ENCODE measurements around the gene ZFAND2A. TPM values are rescaled to one million over a fixed set of nuclear protein-coding genes. Genes with fewer than 3 reads are reported as not detected.

ZFAND2A gene
- total RNA-seq, 1 experiment from 2014 or later, result 19.1 TPM

DNA sequence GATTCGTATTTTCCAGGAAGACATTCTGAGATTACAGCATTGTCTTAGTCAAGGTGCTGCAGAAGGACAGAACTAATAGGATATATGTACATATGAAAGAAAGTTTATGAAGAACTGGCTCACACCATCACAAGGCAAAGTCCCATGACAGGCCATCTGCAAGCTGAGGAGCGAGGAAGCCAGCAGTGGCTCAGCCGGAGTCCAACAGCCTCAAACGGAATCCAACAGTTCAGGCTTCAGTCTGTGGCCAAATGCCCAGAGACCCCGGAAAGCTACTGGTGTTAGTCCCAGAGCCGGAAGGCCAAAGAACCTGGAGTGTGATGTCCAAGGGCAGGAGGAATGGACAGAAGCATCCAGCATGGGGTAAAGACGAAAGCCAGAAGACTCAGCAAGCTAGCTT lies 4.4 kb upstream of the ZFAND2A start (continued):
- TF ChIP-seq, protein P1, sequence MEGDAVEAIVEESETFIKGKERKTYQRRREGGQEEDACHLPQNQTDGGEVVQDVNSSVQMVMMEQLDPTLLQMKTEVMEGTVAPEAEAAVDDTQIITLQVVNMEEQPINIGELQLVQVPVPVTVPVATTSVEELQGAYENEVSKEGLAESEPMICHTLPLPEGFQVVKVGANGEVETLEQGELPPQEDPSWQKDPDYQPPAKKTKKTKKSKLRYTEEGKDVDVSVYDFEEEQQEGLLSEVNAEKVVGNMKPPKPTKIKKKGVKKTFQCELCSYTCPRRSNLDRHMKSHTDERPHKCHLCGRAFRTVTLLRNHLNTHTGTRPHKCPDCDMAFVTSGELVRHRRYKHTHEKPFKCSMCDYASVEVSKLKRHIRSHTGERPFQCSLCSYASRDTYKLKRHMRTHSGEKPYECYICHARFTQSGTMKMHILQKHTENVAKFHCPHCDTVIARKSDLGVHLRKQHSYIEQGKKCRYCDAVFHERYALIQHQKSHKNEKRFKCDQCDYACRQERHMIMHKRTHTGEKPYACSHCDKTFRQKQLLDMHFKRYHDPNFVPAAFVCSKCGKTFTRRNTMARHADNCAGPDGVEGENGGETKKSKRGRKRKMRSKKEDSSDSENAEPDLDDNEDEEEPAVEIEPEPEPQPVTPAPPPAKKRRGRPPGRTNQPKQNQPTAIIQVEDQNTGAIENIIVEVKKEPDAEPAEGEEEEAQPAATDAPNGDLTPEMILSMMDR (IDR thresholded peaks at IDR 0.05 in 2 of 3, conservative IDR thresholded peaks at IDR 0.05 in 1 of 3; ENCODE audit: borderline replicate concordance in 1 of 3, insufficient read depth in 1 of 3, low read depth in 2 of 3, low read length in 2 of 3), result no peak
- TF ChIP-seq EZH2phosphoT487 (IDR thresholded peaks at IDR 0.05; ENCODE audit: borderline replicate concordance), result no peak
- TF ChIP-seq FOSL1 (IDR thresholded peaks at IDR 0.05; ENCODE audit: low read depth), result no peak
- no peak for TF ChIP-seq POLR2A (IDR thresholded peaks at IDR 0.05; ENCODE audit: borderline replicate concordance, extremely low read depth, insufficient read depth, insufficient read length)
- TF ChIP-seq ELF1 (IDR thresholded peaks at IDR 0.05; ENCODE audit: borderline replicate concordance, low read depth), result no peak
- TF ChIP-seq, protein P2, sequence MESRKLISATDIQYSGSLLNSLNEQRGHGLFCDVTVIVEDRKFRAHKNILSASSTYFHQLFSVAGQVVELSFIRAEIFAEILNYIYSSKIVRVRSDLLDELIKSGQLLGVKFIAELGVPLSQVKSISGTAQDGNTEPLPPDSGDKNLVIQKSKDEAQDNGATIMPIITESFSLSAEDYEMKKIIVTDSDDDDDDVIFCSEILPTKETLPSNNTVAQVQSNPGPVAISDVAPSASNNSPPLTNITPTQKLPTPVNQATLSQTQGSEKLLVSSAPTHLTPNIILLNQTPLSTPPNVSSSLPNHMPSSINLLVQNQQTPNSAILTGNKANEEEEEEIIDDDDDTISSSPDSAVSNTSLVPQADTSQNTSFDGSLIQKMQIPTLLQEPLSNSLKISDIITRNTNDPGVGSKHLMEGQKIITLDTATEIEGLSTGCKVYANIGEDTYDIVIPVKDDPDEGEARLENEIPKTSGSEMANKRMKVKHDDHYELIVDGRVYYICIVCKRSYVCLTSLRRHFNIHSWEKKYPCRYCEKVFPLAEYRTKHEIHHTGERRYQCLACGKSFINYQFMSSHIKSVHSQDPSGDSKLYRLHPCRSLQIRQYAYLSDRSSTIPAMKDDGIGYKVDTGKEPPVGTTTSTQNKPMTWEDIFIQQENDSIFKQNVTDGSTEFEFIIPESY (IDR thresholded peaks at IDR 0.05; ENCODE audit: extremely low read depth, insufficient replicate concordance, low read length), result no peak
- TF ChIP-seq SP1 (IDR thresholded peaks at IDR 0.05; ENCODE audit: low read depth), result no peak
- no peak for TF ChIP-seq YY1 (IDR thresholded peaks at IDR 0.05; ENCODE audit: extremely low read depth, insufficient replicate concordance, low read depth, low read length)
- no peak for TF ChIP-seq CEBPB (IDR thresholded peaks at IDR 0.05; ENCODE audit: low read depth)
- TF ChIP-seq, protein P3, sequence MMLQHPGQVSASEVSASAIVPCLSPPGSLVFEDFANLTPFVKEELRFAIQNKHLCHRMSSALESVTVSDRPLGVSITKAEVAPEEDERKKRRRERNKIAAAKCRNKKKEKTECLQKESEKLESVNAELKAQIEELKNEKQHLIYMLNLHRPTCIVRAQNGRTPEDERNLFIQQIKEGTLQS (IDR thresholded peaks at IDR 0.05), result no peak

DNA sequence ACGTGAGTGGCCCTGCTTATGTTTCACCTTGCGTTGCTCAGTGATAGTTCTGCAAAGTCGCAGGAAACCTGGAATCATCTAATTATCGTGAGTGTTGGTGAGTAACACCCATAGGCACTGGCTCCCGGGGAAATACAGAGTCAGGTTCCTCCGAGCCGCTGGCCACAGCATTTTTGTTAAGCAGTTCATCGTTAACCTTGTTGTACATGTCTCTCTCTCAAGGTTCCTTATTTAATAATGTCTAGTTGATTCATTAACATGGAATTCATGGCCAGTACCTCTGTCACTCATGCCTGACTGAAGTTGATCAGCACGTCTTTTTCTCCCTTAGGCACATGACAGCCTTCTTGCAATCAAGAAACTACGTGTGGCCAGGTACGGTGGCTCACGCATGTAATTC lies 3.1 kb upstream of the ZFAND2A start:
- H3K79me2 ChIP-seq (ENCODE audit: insufficient read depth, low read length), result peaks cover 32% of the 10 kb centered on the region
- no peak for DNase-seq (ENCODE audit: low read depth, low spot score)
- H3K9ac ChIP-seq (ENCODE audit: low read length), result no peak overlapping the region
- no TSS peak for BruUV-seq (replicated peaks)
- POLR2A ChIA-PET, result no interaction called here
- RAD21 ChIA-PET (ENCODE audit: low non-redundant PET in 1 of 2, low total read pairs in 2 of 2, uncharacterized antibody in 2 of 2, unreplicated experiment in 2 of 2), result no interaction called here
- 0 out of 4 replicates have a peak, but pooled peaks cover 0 to under 1% of the 10 kb centered on the region in 2 experiments for H3K36me3 ChIP-seq (ENCODE audit: control insufficient read depth in 1 of 2, insufficient read depth in 2 of 2, low read length in 2 of 2)
- no peaks in the 10 kb centered on the region for H3K9me3 ChIP-seq (ENCODE audit: control insufficient read depth in 1 of 2, insufficient read depth in 1 of 2, low read depth in 1 of 2, low read length in 2 of 2)
- intact Hi-C loops (cut with micrococcal nuclease), result no loop called here
- H3K4me1 ChIP-seq (ENCODE audit: control insufficient read depth in 1 of 2, insufficient read depth in 2 of 2, low read length in 2 of 2), result peaks cover 7 to 18% of the 10 kb centered on the region in 2 experiments
- no peak overlapping the region for H3K27ac ChIP-seq (ENCODE audit: low read depth, low read length)
- H3K4me3 ChIP-seq (replicated peaks in 1 of 2; ENCODE audit: low read depth in 1 of 2, low read length in 2 of 2), result no peak overlapping the region
- no peak for ATAC-seq
- no peaks in the 10 kb centered on the region for H3K27me3 ChIP-seq (ENCODE audit: insufficient read depth, low read length)
- no peak overlapping the region for H2AFZ ChIP-seq (ENCODE audit: low read depth, low read length, poor library complexity, severe bottlenecking)
- H3K9me2 ChIP-seq (ENCODE audit: insufficient read depth), result no peaks in the 10 kb centered on the region
- CTCF ChIA-PET, result no interaction called here
- H3K4me2 ChIP-seq (ENCODE audit: low read length), result no peak overlapping the region
- no peaks in the 10 kb centered on the region for H4K20me1 ChIP-seq (ENCODE audit: insufficient read depth)
- TF ChIP-seq EZH2phosphoT487 (IDR thresholded peaks at IDR 0.05; ENCODE audit: borderline replicate concordance) (no peak), EGR1 (IDR thresholded peaks at IDR 0.05; ENCODE audit: low read depth) (no peak), FOSL1 (IDR thresholded peaks at IDR 0.05; ENCODE audit: low read depth) (no peak), RAD21 (IDR thresholded peaks at IDR 0.05; ENCODE audit: low read depth) (no peak), JUND (IDR thresholded peaks at IDR 0.05) (no peak), SIN3A (IDR thresholded peaks at IDR 0.05; ENCODE audit: low read depth) (no peak), CEBPB (IDR thresholded peaks at IDR 0.05; ENCODE audit: low read depth) (no peak), CBX3 (IDR thresholded peaks at IDR 0.05; ENCODE audit: low read depth) (no peak), SP1 (IDR thresholded peaks at IDR 0.05; ENCODE audit: low read depth) (no peak), SRF (IDR thresholded peaks at IDR 0.05; ENCODE audit: low read depth) (no peak), YY1 (IDR thresholded peaks at IDR 0.05; ENCODE audit: extremely low read depth, insufficient replicate concordance, low read depth, low read length) (no peak), POLR2A (IDR thresholded peaks at IDR 0.05; ENCODE audit: borderline replicate concordance, extremely low read depth, insufficient read depth, insufficient read length) (no peak)
- TF ChIP-seq, protein P3 (IDR thresholded peaks at IDR 0.05), result no peak
- TF ChIP-seq, protein P2 (IDR thresholded peaks at IDR 0.05; ENCODE audit: extremely low read depth, insufficient replicate concordance, low read length), result no peak

All from HCT116 (cell line).